ENCODE measurements around the gene HLA-DPA1.
A peak's percentile ranks its signal among the peaks of the same experiment; 100 is the strongest.
"Not testable (repeated sequence)": the region's sequence is repeated elsewhere in the genome, so short reads cannot be mapped to it uniquely, and the experiment has no call there.

Gene HLA-DPA1

GRCh38 chr6:33073431-33073871 lies at the start of gene HLA-DPA1:
Gene HLA-DPA1, minus strand, starts transcription at chr6:33073649.
- DNase-seq (ENCODE audit: low read depth in 2 of 2): no peak

GRCh38 chr6:33123181-33123580 lies 49.7 kb upstream of the HLA-DPA1 start:
- DNase-seq (ENCODE audit: low read depth in 2 of 2): no peak

GRCh38 chr6:33120001-33120400 lies 46.6 kb upstream of the HLA-DPA1 start:
- DNase-seq (ENCODE audit: low read depth in 2 of 2): no peak

GRCh38 chr6:33118525-33119123 lies 45.2 kb upstream of the HLA-DPA1 start:
- DNase-seq (ENCODE audit: low read depth in 2 of 2): no peak

GRCh38 chr6:33117811-33118277 lies 44.4 kb upstream of the HLA-DPA1 start:
- no peak for DNase-seq (ENCODE audit: low read depth in 2 of 2)

- no peak for DNase-seq (ENCODE audit: low read depth in 2 of 2)
These were observed 43.6 kb upstream of the HLA-DPA1 start for GRCh38 chr6:33116841-33117711.

- DNase-seq (ENCODE audit: low read depth in 2 of 2): no peak
These were observed 43.0 kb upstream of the HLA-DPA1 start for GRCh38 chr6:33116417-33116816.

- DNase-seq (ENCODE audit: low read depth in 2 of 2): no peak
These were observed 41.0 kb upstream of the HLA-DPA1 start for GRCh38 chr6:33114406-33114805.

GRCh38 chr6:33113755-33114154 lies 40.3 kb upstream of the HLA-DPA1 start:
- DNase-seq (ENCODE audit: low read depth in 2 of 2): no peak

- no peak for DNase-seq (ENCODE audit: low read depth in 2 of 2)
These were observed 38.7 kb upstream of the HLA-DPA1 start for GRCh38 chr6:33112148-33112547.

GRCh38 chr6:33108307-33108706 lies 34.9 kb upstream of the HLA-DPA1 start:
- DNase-seq (ENCODE audit: low read depth in 2 of 2): no peak

GRCh38 chr6:33107641-33108040 lies 34.2 kb upstream of the HLA-DPA1 start:
- DNase-seq (ENCODE audit: low read depth in 2 of 2): no peak

- no peak for DNase-seq (ENCODE audit: low read depth in 2 of 2)
These were observed 32.7 kb upstream of the HLA-DPA1 start for GRCh38 chr6:33105916-33106871.

- DNase-seq (ENCODE audit: low read depth in 2 of 2): no peak
These were observed 31.9 kb upstream of the HLA-DPA1 start for GRCh38 chr6:33105386-33105785.

- DNase-seq (ENCODE audit: low read depth in 2 of 2): no peak
These were observed 31.4 kb upstream of the HLA-DPA1 start for GRCh38 chr6:33104887-33105286.

- DNase-seq (ENCODE audit: low read depth in 2 of 2): no peak
These were observed 30.3 kb upstream of the HLA-DPA1 start for GRCh38 chr6:33103776-33104175.

GRCh38 chr6:33101121-33101737 lies 27.8 kb upstream of the HLA-DPA1 start:
- DNase-seq (ENCODE audit: low read depth in 2 of 2): not testable (repeated sequence)

GRCh38 chr6:33095681-33096080 lies 22.2 kb upstream of the HLA-DPA1 start:
- no peak for DNase-seq (ENCODE audit: low read depth in 2 of 2)

GRCh38 chr6:33093855-33094254 lies 20.4 kb upstream of the HLA-DPA1 start:
- no peak for DNase-seq (ENCODE audit: low read depth in 2 of 2)

- DNase-seq (ENCODE audit: low read depth in 2 of 2): no peak
These were observed 18.9 kb upstream of the HLA-DPA1 start for GRCh38 chr6:33092385-33092784.

GRCh38 chr6:33091957-33092356 lies 18.5 kb upstream of the HLA-DPA1 start:
- peak; percentile 60 to 61 for DNase-seq (ENCODE audit: low read depth in 2 of 2)
